H9 (cell line): ENCODE data around the gene SHMT1. TPM values are rescaled to one million over a fixed set of nuclear protein-coding genes. Genes with fewer than 3 reads are reported as not detected.

ENCODE experiments used
- DNase-seq: peaks from one replicate; pipeline ENCODE4 v3.0.0-alpha.2; 2017
- H2AFZ ChIP-seq: one replicate; pipeline ENCODE4 v1.6.1; 2013; ENCODE audit warnings: mild to moderate bottlenecking, low read length, control low read depth, moderate library complexity
- H2AK5ac ChIP-seq: 2 replicates; pipeline ENCODE4 v1.6.1; 2013; ENCODE audit warnings: low read length, control low read depth, mixed read lengths; ENCODE audit not compliant: insufficient read length
- H2BK120ac ChIP-seq: one replicate; pipeline ENCODE4 v1.6.1; 2013; ENCODE audit warnings: low read depth, mild to moderate bottlenecking, low read length, control low read depth, inconsistent platforms; ENCODE audit not compliant: poor library complexity, severe bottlenecking
- H2BK12ac ChIP-seq: 2 replicates; pipeline ENCODE4 v1.6.1; 2013; ENCODE audit warnings: low read length, control low read depth, mixed read lengths, low read depth; ENCODE audit not compliant: insufficient read length
- H2BK15ac ChIP-seq: 2 replicates; pipeline ENCODE4 v1.6.1; 2013; ENCODE audit warnings: low read depth, low read length, control low read depth
- H2BK20ac ChIP-seq: one replicate; pipeline ENCODE4 v1.6.1; 2013; ENCODE audit warnings: low read depth, mild to moderate bottlenecking, low read length, control low read depth, inconsistent platforms; ENCODE audit not compliant: poor library complexity, severe bottlenecking
- H2BK5ac ChIP-seq: 2 replicates; pipeline ENCODE4 v1.6.1; 2013; ENCODE audit warnings: low read length, control low read depth, mixed read lengths; ENCODE audit not compliant: insufficient read length
- H3K14ac ChIP-seq: 2 replicates; pipeline ENCODE4 v1.6.1; 2013; ENCODE audit warnings: low read length, control low read depth; ENCODE audit not compliant: insufficient read depth
- H3K18ac ChIP-seq: 2 replicates; pipeline ENCODE4 v1.6.1; 2013; ENCODE audit warnings: low read depth, mild to moderate bottlenecking, mixed read lengths, low read length, control low read depth; ENCODE audit not compliant: insufficient read length
- H3K23ac ChIP-seq: 2 replicates; pipeline ENCODE4 v1.6.1; 2013; ENCODE audit warnings: low read length, control low read depth, mixed read lengths, low read depth; ENCODE audit not compliant: insufficient read length
- H3K23me2 ChIP-seq: 2 replicates; pipeline ENCODE4 v1.6.1; 2013; ENCODE audit warnings: low read depth, mild to moderate bottlenecking, mixed read lengths, low read length, control low read depth; ENCODE audit not compliant: insufficient read length, poor library complexity, severe bottlenecking
- H3K27ac ChIP-seq: 2 replicates; pipeline ENCODE4 v1.5.1; 2013; ENCODE audit warnings: low read length, control low read depth, mixed read lengths, low read depth; ENCODE audit not compliant: insufficient read length
- H3K27me3 ChIP-seq: 2 replicates; pipeline ENCODE4 v1.6.1; 2013; ENCODE audit warnings: low read length, control low read depth, inconsistent platforms; ENCODE audit not compliant: insufficient read depth
- H3K4ac ChIP-seq: 2 replicates; pipeline ENCODE4 v1.6.1; 2013; ENCODE audit warnings: low read depth, mild to moderate bottlenecking, control low read depth, inconsistent platforms, low read length, moderate library complexity
- H3K4me1 ChIP-seq: 2 replicates; pipeline ENCODE4 v1.6.1; 2013; ENCODE audit warnings: low read length, control low read depth, inconsistent platforms; ENCODE audit not compliant: insufficient read depth
- H3K4me2 ChIP-seq: 2 replicates; pipeline ENCODE4 v1.6.1; 2013; ENCODE audit warnings: low read length, control low read depth, mixed read lengths; ENCODE audit not compliant: insufficient read length, insufficient read depth
- H3K56ac ChIP-seq: 2 replicates; pipeline ENCODE4 v1.6.1; 2013; ENCODE audit warnings: low read depth, mild to moderate bottlenecking, mixed read lengths, low read length, control low read depth; ENCODE audit not compliant: insufficient read length
- H3K79me1 ChIP-seq: 2 replicates; pipeline ENCODE4 v1.6.1; 2013; ENCODE audit warnings: low read depth, mild to moderate bottlenecking, moderate library complexity, low read length, control low read depth, inconsistent platforms; ENCODE audit not compliant: insufficient read depth, poor library complexity, severe bottlenecking
- H3K79me2 ChIP-seq: 2 replicates; pipeline ENCODE4 v1.6.1; 2013; ENCODE audit warnings: low read length, control low read depth, inconsistent platforms; ENCODE audit not compliant: insufficient read depth
- H3K9ac ChIP-seq: 2 replicates; pipeline ENCODE4 v1.6.1; 2013; ENCODE audit warnings: low read length, control low read depth, mixed read lengths; ENCODE audit not compliant: insufficient read length; ENCODE audit errors: extremely low read depth
- H3K9me3 ChIP-seq: one replicate; pipeline ENCODE4 v1.6.1; 2013; ENCODE audit warnings: low read depth, low read length, inconsistent platforms; ENCODE audit not compliant: control insufficient read depth
- H3T11ph ChIP-seq: one replicate; pipeline ENCODE4 v1.6.1; 2013; ENCODE audit warnings: mild to moderate bottlenecking, low read length, control low read depth, inconsistent platforms
- H4K20me1 ChIP-seq: one replicate; pipeline ENCODE4 v1.6.1; 2013; ENCODE audit not compliant: control insufficient read depth, insufficient read length, insufficient read depth
- H4K5ac ChIP-seq: 2 replicates; pipeline ENCODE4 v1.6.1; 2013; ENCODE audit warnings: low read depth, mild to moderate bottlenecking, mixed read lengths, low read length, control low read depth; ENCODE audit not compliant: insufficient read length
- H4K8ac ChIP-seq: replicated peaks from 2 replicates; pipeline ENCODE4 v1.6.1; 2013; ENCODE audit warnings: low read length, control low read depth, mixed read lengths, low read depth; ENCODE audit not compliant: insufficient read length
- H4K91ac ChIP-seq: 2 replicates; pipeline ENCODE4 v1.6.1; 2013; ENCODE audit warnings: low read depth, mild to moderate bottlenecking, moderate library complexity, mixed read lengths, low read length, control low read depth; ENCODE audit not compliant: insufficient read length
- H3K27ac Mint-ChIP-seq, 3 experiments: 2 replicates in 2 of 3; 3 replicates in 1 of 3; pipeline ENCODE4 v1.8.0; 2020 to 2021; ENCODE audit warnings: mixed read lengths in 3 of 3, mild to moderate bottlenecking in 1 of 3, moderate library complexity in 1 of 3
- H3K27me3 Mint-ChIP-seq: 2 replicates; pipeline ENCODE4 v1.8.0; 2021; ENCODE audit warnings: low read depth, mild to moderate bottlenecking, moderate library complexity, mixed read lengths
- H3K36me3 Mint-ChIP-seq, 3 experiments: 2 replicates in 2 of 3; 3 replicates in 1 of 3; pipeline ENCODE4 v1.8.0; 2020 to 2021; ENCODE audit warnings: low read depth in 3 of 3, mixed read lengths in 3 of 3; ENCODE audit not compliant: insufficient read depth in 1 of 3
- H3K4me1 Mint-ChIP-seq, 2 experiments: 2 replicates each; pipeline ENCODE4 v1.8.0; 2020; ENCODE audit warnings: mixed read lengths in 2 of 2
- H3K4me3 Mint-ChIP-seq, 2 experiments: 2 replicates in 1 of 2; 3 replicates in 1 of 2; pipeline ENCODE4 v1.8.0; 2020 to 2021; ENCODE audit warnings: mild to moderate bottlenecking in 2 of 2, mixed read lengths in 2 of 2, moderate library complexity in 1 of 2
- H3K9me3 Mint-ChIP-seq, 2 experiments: 2 replicates in 1 of 2; 3 replicates in 1 of 2; pipeline ENCODE4 v1.8.0; 2020; ENCODE audit warnings: mild to moderate bottlenecking in 2 of 2, mixed read lengths in 2 of 2, moderate library complexity in 1 of 2
- WGBS: extraction: QIAGEN DNeasy Blood & Tissue Kit; methylation state at CpG from one replicate; pipeline ENCODE4 v1.1.7; 2013; ENCODE audit warnings: missing lambda C conversion rate, low lambda C conversion rate, mixed read lengths; ENCODE audit not compliant: insufficient read length; ENCODE audit errors: extremely low coverage; 5-methylcytosine and 5-hydroxymethylcytosine counted together
- total RNA-seq: library from RNA; stranded (reverse); gene quantifications from 2 replicates; pipeline ENCODE4 v1.2.1, GENCODE V29; 2021
- TF ChIP-seq, protein P1 (sequence below): fragments of 200-600 bp; sonication (generic); conservative IDR thresholded peaks from 3 replicates; pipeline ENCODE4 v1.8.0; 2021; ENCODE audit warnings: antibody characterized with exemption, mild to moderate bottlenecking

SHMT1 gene
- total RNA-seq, 1 experiment from 2014 or later = 42.8 TPM

DNA sequence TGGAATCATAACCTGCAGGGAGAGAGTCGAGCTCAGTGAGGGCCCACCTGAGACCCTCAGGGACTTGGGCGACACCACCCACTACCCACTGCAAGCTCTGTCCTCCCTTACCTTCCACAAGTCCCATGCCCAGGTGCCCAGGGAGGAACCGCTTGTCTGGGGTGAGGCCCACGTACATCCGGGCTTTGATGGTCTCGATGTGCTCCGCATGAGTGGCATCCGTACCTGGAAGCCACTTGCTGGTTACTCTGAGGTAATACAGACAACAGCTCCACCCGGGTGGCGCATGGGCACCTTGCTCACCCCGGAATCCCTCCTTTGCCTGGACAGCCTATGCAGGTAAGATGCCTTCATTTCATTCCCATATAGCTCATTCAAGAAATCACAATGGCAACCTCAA lies 78.1 kb downstream of the SHMT1 start:
- no peaks in the 10 kb centered on the region for H3K27me3 ChIP-seq
- H4K5ac ChIP-seq = no peak overlapping the region
- H3K9ac ChIP-seq = no peak overlapping the region
- no peaks in the 10 kb centered on the region for H3K79me2 ChIP-seq
- no peak overlapping the region for H2BK20ac ChIP-seq
- H3K23ac ChIP-seq = no peak overlapping the region
- DNase-seq = no peak
- H3K27ac ChIP-seq = no peak overlapping the region
- H2AK5ac ChIP-seq = no peak overlapping the region
- Mint-ChIP-seq H3K9me3 (no peaks in the 10 kb centered on the region), H3K4me3 (no peak overlapping the region), H3K36me3 (peaks cover 64 to 96% (median 93%) of the 10 kb centered on the region in 3 experiments; a peak in 6 of 7 replicates), H3K27ac (no peak overlapping the region), H3K27me3 (no peaks in the 10 kb centered on the region), H3K4me1 (no peaks in the 10 kb centered on the region)
- TF ChIP-seq, protein P1, sequence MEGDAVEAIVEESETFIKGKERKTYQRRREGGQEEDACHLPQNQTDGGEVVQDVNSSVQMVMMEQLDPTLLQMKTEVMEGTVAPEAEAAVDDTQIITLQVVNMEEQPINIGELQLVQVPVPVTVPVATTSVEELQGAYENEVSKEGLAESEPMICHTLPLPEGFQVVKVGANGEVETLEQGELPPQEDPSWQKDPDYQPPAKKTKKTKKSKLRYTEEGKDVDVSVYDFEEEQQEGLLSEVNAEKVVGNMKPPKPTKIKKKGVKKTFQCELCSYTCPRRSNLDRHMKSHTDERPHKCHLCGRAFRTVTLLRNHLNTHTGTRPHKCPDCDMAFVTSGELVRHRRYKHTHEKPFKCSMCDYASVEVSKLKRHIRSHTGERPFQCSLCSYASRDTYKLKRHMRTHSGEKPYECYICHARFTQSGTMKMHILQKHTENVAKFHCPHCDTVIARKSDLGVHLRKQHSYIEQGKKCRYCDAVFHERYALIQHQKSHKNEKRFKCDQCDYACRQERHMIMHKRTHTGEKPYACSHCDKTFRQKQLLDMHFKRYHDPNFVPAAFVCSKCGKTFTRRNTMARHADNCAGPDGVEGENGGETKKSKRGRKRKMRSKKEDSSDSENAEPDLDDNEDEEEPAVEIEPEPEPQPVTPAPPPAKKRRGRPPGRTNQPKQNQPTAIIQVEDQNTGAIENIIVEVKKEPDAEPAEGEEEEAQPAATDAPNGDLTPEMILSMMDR = no peak
- no peak overlapping the region for H3K18ac ChIP-seq
- WGBS = no CpG with 5 or more reads among the region's 11 CpGs
- H4K91ac ChIP-seq = no peak overlapping the region
- no peak overlapping the region for H2BK5ac ChIP-seq
- no peaks in the 10 kb centered on the region for H3K79me1 ChIP-seq
- no peaks in the 10 kb centered on the region for H4K20me1 ChIP-seq
- no peak overlapping the region for H3K4ac ChIP-seq
- no peak overlapping the region for H2BK120ac ChIP-seq
- no peak overlapping the region for H2AFZ ChIP-seq
- no peak overlapping the region for H4K8ac ChIP-seq
- no peak overlapping the region for H3K4me2 ChIP-seq
- H3T11ph ChIP-seq = no peak overlapping the region
- H2BK15ac ChIP-seq = no peak overlapping the region
- H3K23me2 ChIP-seq = no peaks in the 10 kb centered on the region
- H3K14ac ChIP-seq = no peak overlapping the region
- H3K56ac ChIP-seq = no peak overlapping the region
- no peaks in the 10 kb centered on the region for H3K9me3 ChIP-seq
- H3K4me1 ChIP-seq = no peaks in the 10 kb centered on the region
- H2BK12ac ChIP-seq = no peak overlapping the region
